SK-N-SH treated with all-trans-retinoic acid at 6 μM for 48 hours (cell line): ENCODE measurements around the gene MYH14.

Source experiments
- ATAC-seq: fragments of 200-7000 bp; cut with Tn5 transposase; 3 replicates; pipeline ENCODE4 v1.9.1; 2020; ENCODE audit warnings: mild to moderate bottlenecking, moderate library complexity
- ARNTL ChIP-seq: fragments of 450-650 bp; formaldehyde crosslinking; IDR thresholded peaks from 2 replicates; pipeline ENCODE4 v1.5.0; 2020; ENCODE audit warnings: low read depth, mild to moderate bottlenecking, moderate library complexity, borderline replicate concordance
- BACH2 ChIP-seq: fragments of 250-450 bp; sonication (Bioruptor Pico); IDR thresholded peaks from 2 replicates; pipeline ENCODE4 v1.9.0; 2021; ENCODE audit warnings: mild to moderate bottlenecking, borderline replicate concordance
- CREB5 ChIP-seq: fragments of 250-450 bp; sonication (Bioruptor Pico); IDR thresholded peaks from 2 replicates; pipeline ENCODE4 v1.5.1; 2020; ENCODE audit warnings: low read depth, mild to moderate bottlenecking, moderate library complexity
- CSDC2 ChIP-seq: fragments of 250-450 bp; sonication (Bioruptor Pico); IDR thresholded peaks from 2 replicates; pipeline ENCODE4 v1.5.0; 2020; ENCODE audit warnings: mild to moderate bottlenecking, moderate library complexity
- CSRNP3 ChIP-seq: fragments of 250-450 bp; sonication (Bioruptor Pico); IDR thresholded peaks from 2 replicates; pipeline ENCODE4 v1.5.1; 2021; ENCODE audit warnings: mild to moderate bottlenecking, moderate library complexity
- ESRRG ChIP-seq: fragments of 250-450 bp; sonication (Bioruptor Pico); IDR thresholded peaks from 2 replicates; pipeline ENCODE4 v1.6.1; 2021; ENCODE audit warnings: mild to moderate bottlenecking
- GLIS3 ChIP-seq: fragments of 250-450 bp; sonication (Bioruptor Pico); IDR thresholded peaks from 2 replicates; pipeline ENCODE4 v1.5.0; 2020; ENCODE audit warnings: mild to moderate bottlenecking, moderate library complexity
- ISL1 ChIP-seq: fragments of 250-450 bp; sonication (Bioruptor Pico); IDR thresholded peaks from 2 replicates; pipeline ENCODE4 v2.1.2; 2022; ENCODE audit warnings: mild to moderate bottlenecking, moderate library complexity
- OSR1 ChIP-seq: fragments of 250-450 bp; sonication (Bioruptor Pico); IDR thresholded peaks from 2 replicates; pipeline ENCODE4 v1.8.0; 2022; ENCODE audit warnings: moderate library complexity, mild to moderate bottlenecking, inconsistent platforms
- PATZ1 ChIP-seq: fragments of 250-450 bp; sonication (Bioruptor Pico); IDR thresholded peaks from 2 replicates; pipeline ENCODE4 v1.8.0; 2020; ENCODE audit warnings: mild to moderate bottlenecking, moderate library complexity, borderline replicate concordance
- POU6F1 ChIP-seq: fragments of 250-450 bp; sonication (Bioruptor Pico); IDR thresholded peaks from 2 replicates; pipeline ENCODE4 v1.8.0; 2021; ENCODE audit warnings: low read depth, mild to moderate bottlenecking, moderate library complexity, borderline replicate concordance
- RARB ChIP-seq: fragments of 250-450 bp; sonication (Bioruptor Pico); IDR thresholded peaks from 2 replicates; pipeline ENCODE4 v1.8.0; 2021; ENCODE audit warnings: mild to moderate bottlenecking, moderate library complexity
- SNAI2 ChIP-seq: fragments of 250-450 bp; sonication (Bioruptor Pico); IDR thresholded peaks from 2 replicates; pipeline ENCODE4 v1.5.0; 2020; ENCODE audit warnings: mild to moderate bottlenecking, moderate library complexity
- TSHZ2 ChIP-seq: fragments of 250-450 bp; sonication (Bioruptor Pico); IDR thresholded peaks from 2 replicates; pipeline ENCODE4 v1.5.0; 2020; ENCODE audit warnings: mild to moderate bottlenecking, moderate library complexity
- ZC3H10 ChIP-seq: fragments of 250-450 bp; sonication (Bioruptor Pico); IDR thresholded peaks from 2 replicates; pipeline ENCODE4 v1.5.1; 2021; ENCODE audit warnings: mild to moderate bottlenecking, moderate library complexity
- ZFP3 ChIP-seq: fragments of 250-450 bp; sonication (Bioruptor Pico); IDR thresholded peaks from 2 replicates; pipeline ENCODE4 v1.5.0; 2020; ENCODE audit warnings: mild to moderate bottlenecking, moderate library complexity
- ZFP30 ChIP-seq: fragments of 450-650 bp; formaldehyde crosslinking; IDR thresholded peaks from 2 replicates; pipeline ENCODE4 v1.5.0; 2022; ENCODE audit warnings: mild to moderate bottlenecking, moderate library complexity
- ZNF565 ChIP-seq: fragments of 450-650 bp; formaldehyde crosslinking; conservative IDR thresholded peaks from 2 replicates; pipeline ENCODE4 v1.5.0; 2020; ENCODE audit warnings: low read depth, mild to moderate bottlenecking, moderate library complexity
- ZNF70 ChIP-seq: fragments of 450-650 bp; formaldehyde crosslinking; IDR thresholded peaks from 2 replicates; pipeline ENCODE4 v1.5.0; 2020; ENCODE audit warnings: mild to moderate bottlenecking, moderate library complexity
- ZNF8 ChIP-seq: fragments of 450-650 bp; formaldehyde crosslinking; IDR thresholded peaks from 2 replicates; pipeline ENCODE4 v1.5.0; 2020; ENCODE audit warnings: mild to moderate bottlenecking, moderate library complexity

MYH14 gene

GRCh38 chr19:50286443-50286842 is 83.0 kb downstream of the MYH14 start:
- TF ChIP-seq CSRNP3 (CRISPR knock-in tag), result no peak
- no peak for TF ChIP-seq ARNTL (CRISPR knock-in tag)
- TF ChIP-seq ESRRG (CRISPR knock-in tag), result no peak
- TF ChIP-seq ZNF8 (CRISPR knock-in tag), result no peak
- no peak for TF ChIP-seq GLIS3
- TF ChIP-seq ISL1, result no peak
- TF ChIP-seq OSR1 (CRISPR knock-in tag), result no peak
- TF ChIP-seq CSDC2 (CRISPR knock-in tag), result no peak
- no peak for TF ChIP-seq ZNF565 (CRISPR knock-in tag)
- no peak for TF ChIP-seq BACH2 (CRISPR knock-in tag)
- TF ChIP-seq ZC3H10 (CRISPR knock-in tag), result no peak
- TF ChIP-seq ZFP30 (CRISPR knock-in tag), result no peak
- TF ChIP-seq CREB5 (CRISPR knock-in tag), result no peak
- no peak for TF ChIP-seq ZFP3 (CRISPR knock-in tag)
- TF ChIP-seq, all 23 proteins: peak for 0
- no peak for ATAC-seq

- TF ChIP-seq ZNF8 (CRISPR knock-in tag) (no peak), POU6F1 (no peak), ZC3H10 (CRISPR knock-in tag) (no peak), ARNTL (CRISPR knock-in tag) (no peak), PATZ1 (CRISPR knock-in tag) (no peak), TSHZ2 (CRISPR knock-in tag) (no peak), OSR1 (CRISPR knock-in tag) (no peak), RARB (no peak), ISL1 (no peak), CSRNP3 (CRISPR knock-in tag) (no peak), SNAI2 (CRISPR knock-in tag) (no peak), BACH2 (CRISPR knock-in tag) (no peak), ESRRG (CRISPR knock-in tag) (no peak), GLIS3 (no peak), ZFP30 (CRISPR knock-in tag) (no peak)
- ATAC-seq, result no peak
These were observed 83.9 kb downstream of the MYH14 start for GRCh38 chr19:50287331-50287730.

- TF ChIP-seq GLIS3 (no peak), OSR1 (CRISPR knock-in tag) (no peak), RARB (no peak), ZC3H10 (CRISPR knock-in tag) (no peak), BACH2 (CRISPR knock-in tag) (no peak), TSHZ2 (CRISPR knock-in tag) (no peak), ZNF8 (CRISPR knock-in tag) (no peak), ARNTL (CRISPR knock-in tag) (no peak), ZNF70 (no peak), ZNF565 (CRISPR knock-in tag) (no peak), CSRNP3 (CRISPR knock-in tag) (no peak), ESRRG (CRISPR knock-in tag) (no peak)
- TF ChIP-seq, all 23 proteins: peak for 0
- no peak for ATAC-seq
These were observed 85.5 kb downstream of the MYH14 start for GRCh38 chr19:50288954-50289353.
